Measurements from ENCODE around the gene STAG2.

Gene STAG2

DNA sequence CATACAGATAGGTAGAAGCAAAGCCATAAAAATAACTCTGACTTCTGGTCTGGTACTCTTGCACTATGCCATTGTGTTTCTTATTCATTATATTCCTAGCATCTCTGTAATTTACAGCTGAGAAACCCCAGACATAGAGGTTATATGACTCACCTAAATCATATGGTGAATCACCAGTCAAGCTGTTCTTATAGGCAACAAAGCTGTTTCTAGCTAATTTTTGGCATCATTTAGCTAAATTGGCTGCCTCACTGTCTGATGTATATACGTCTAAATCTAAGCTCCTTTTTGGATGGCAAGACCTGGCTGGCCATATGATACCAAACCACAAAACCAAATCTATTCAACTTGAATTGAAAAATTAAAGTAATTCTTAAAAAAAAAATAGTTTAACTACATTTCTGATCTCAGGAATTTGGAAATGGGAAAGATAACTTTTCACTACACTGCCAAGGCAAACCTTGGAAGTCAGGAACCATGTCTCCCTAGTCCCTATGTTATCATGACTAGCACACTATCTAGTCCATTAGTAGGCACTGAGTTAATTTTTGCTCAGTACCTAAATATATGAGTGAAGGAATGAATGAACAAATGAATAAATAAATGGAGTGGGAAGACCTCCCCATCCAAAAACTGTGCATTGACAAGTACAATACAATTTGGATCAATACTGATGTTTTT lies 41.3 kb upstream of the STAG2 start:
- H3K9ac ChIP-seq (ENCODE audit: low read length), result no peak overlapping the region
- no peaks in the 10 kb centered on the region for H3K4me1 ChIP-seq (ENCODE audit: low read length)
- H3K27me3 ChIP-seq (replicated peaks; ENCODE audit: insufficient read depth, low read length), result no peaks in the 10 kb centered on the region
- H3F3A ChIP-seq (ENCODE audit: insufficient read depth, low read length), result no peaks in the 10 kb centered on the region
- H3K27ac ChIP-seq (ENCODE audit: low read length), result no peak overlapping the region
- no peak for DNase-seq
- no peak overlapping the region for H3K4me3 ChIP-seq (ENCODE audit: low read length)
- no peaks in the 10 kb centered on the region for H3K79me2 ChIP-seq (ENCODE audit: low read length)
- TF ChIP-seq, protein P1, sequence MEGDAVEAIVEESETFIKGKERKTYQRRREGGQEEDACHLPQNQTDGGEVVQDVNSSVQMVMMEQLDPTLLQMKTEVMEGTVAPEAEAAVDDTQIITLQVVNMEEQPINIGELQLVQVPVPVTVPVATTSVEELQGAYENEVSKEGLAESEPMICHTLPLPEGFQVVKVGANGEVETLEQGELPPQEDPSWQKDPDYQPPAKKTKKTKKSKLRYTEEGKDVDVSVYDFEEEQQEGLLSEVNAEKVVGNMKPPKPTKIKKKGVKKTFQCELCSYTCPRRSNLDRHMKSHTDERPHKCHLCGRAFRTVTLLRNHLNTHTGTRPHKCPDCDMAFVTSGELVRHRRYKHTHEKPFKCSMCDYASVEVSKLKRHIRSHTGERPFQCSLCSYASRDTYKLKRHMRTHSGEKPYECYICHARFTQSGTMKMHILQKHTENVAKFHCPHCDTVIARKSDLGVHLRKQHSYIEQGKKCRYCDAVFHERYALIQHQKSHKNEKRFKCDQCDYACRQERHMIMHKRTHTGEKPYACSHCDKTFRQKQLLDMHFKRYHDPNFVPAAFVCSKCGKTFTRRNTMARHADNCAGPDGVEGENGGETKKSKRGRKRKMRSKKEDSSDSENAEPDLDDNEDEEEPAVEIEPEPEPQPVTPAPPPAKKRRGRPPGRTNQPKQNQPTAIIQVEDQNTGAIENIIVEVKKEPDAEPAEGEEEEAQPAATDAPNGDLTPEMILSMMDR (IDR thresholded peaks at IDR 0.05; ENCODE audit: low read length), result no peak
- TF ChIP-seq EZH2phosphoT487 (IDR thresholded peaks at IDR 0.05; ENCODE audit: low read length) (no peak), EZH2 (optimal IDR thresholded peaks at IDR 0.05; ENCODE audit: low read depth, low read length) (no peak)
- H3K4me2 ChIP-seq (ENCODE audit: low read depth, low read length), result no peak overlapping the region
- no peaks in the 10 kb centered on the region for H3K36me3 ChIP-seq (replicated peaks; ENCODE audit: insufficient read depth, low read length)
- no peaks in the 10 kb centered on the region for H4K20me1 ChIP-seq (ENCODE audit: insufficient read depth, low read length)
- H3K9me2 ChIP-seq (replicated peaks; ENCODE audit: insufficient read depth, low read length), result no peaks in the 10 kb centered on the region
- no peaks in the 10 kb centered on the region for H3K9me3 ChIP-seq (replicated peaks; ENCODE audit: insufficient read depth, low read length)
- no peak overlapping the region for H2AFZ ChIP-seq (ENCODE audit: low read length)

DNA sequence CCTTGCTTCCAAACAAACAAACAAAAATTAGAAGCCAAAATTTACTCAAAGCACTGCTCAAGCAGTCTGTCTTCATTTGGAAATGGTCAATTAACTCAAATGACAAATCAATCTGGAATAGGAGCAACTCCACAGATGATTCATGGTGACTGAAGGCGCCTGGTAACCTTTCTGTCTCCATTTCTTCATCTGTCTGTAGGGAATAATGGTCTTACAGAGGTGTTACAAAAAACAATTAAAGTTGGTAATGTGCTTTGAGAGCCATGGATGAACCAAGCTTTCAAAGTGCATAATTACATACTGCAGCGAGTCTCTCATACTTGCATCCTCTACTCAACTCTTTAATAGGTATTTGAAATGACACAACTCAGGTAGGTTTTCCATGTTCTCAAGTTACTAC lies 38.3 kb upstream of the STAG2 start:
- H3K27me3 ChIP-seq (replicated peaks; ENCODE audit: insufficient read depth, low read length), result no peaks in the 10 kb centered on the region
- H3K79me2 ChIP-seq (ENCODE audit: low read length), result no peaks in the 10 kb centered on the region
- H3K27ac ChIP-seq (ENCODE audit: low read length), result no peak overlapping the region
- TF ChIP-seq EZH2phosphoT487 (IDR thresholded peaks at IDR 0.05; ENCODE audit: low read length), result no peak
- TF ChIP-seq EZH2 (optimal IDR thresholded peaks at IDR 0.05; ENCODE audit: low read depth, low read length), result no peak
- TF ChIP-seq, protein P1 (IDR thresholded peaks at IDR 0.05; ENCODE audit: low read length), result no peak
- no peak overlapping the region for H2AFZ ChIP-seq (ENCODE audit: low read length)
- H3K4me3 ChIP-seq (ENCODE audit: low read length), result no peak overlapping the region
- DNase-seq, result no peak
- no peaks in the 10 kb centered on the region for H3F3A ChIP-seq (ENCODE audit: insufficient read depth, low read length)
- H4K20me1 ChIP-seq (ENCODE audit: insufficient read depth, low read length), result no peaks in the 10 kb centered on the region
- no peaks in the 10 kb centered on the region for H3K36me3 ChIP-seq (replicated peaks; ENCODE audit: insufficient read depth, low read length)
- no peaks in the 10 kb centered on the region for H3K9me3 ChIP-seq (replicated peaks; ENCODE audit: insufficient read depth, low read length)
- H3K9ac ChIP-seq (ENCODE audit: low read length), result no peak overlapping the region
- H3K4me2 ChIP-seq (ENCODE audit: low read depth, low read length), result no peak overlapping the region
- no peaks in the 10 kb centered on the region for H3K9me2 ChIP-seq (replicated peaks; ENCODE audit: insufficient read depth, low read length)
- no peaks in the 10 kb centered on the region for H3K4me1 ChIP-seq (ENCODE audit: low read length)

DNA sequence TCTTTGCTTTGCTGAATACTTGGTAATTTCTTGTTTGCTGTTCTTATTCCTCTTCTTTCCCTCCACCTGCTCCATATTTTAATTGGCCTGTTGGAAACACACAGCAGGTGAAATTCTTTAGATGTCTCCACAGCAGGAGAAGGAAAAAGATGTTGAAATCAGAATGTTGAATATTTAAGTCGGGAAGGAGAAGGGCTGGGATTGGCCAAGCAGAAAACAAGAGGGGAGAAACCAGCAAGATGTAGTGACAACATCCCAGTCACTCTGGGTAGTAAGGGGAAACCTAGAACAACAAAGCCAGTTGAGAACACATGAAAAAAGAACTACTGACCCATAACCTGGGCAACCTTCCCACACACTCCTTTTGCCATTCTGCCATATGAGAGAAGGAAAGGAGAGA lies 37.3 kb upstream of the STAG2 start:
- Histone ChIP-seq H3K79me2 (ENCODE audit: low read length) (no peaks in the 10 kb centered on the region), H3K36me3 (replicated peaks; ENCODE audit: insufficient read depth, low read length) (no peaks in the 10 kb centered on the region), H4K20me1 (ENCODE audit: insufficient read depth, low read length) (no peaks in the 10 kb centered on the region), H3K9ac (ENCODE audit: low read length) (no peak overlapping the region), H3K27me3 (replicated peaks; ENCODE audit: insufficient read depth, low read length) (no peaks in the 10 kb centered on the region), H3K27ac (ENCODE audit: low read length) (no peak overlapping the region), H3K9me3 (replicated peaks; ENCODE audit: insufficient read depth, low read length) (no peaks in the 10 kb centered on the region), H3K4me3 (ENCODE audit: low read length) (no peak overlapping the region), H2AFZ (ENCODE audit: low read length) (no peak overlapping the region), H3K4me1 (ENCODE audit: low read length) (no peaks in the 10 kb centered on the region), H3F3A (ENCODE audit: insufficient read depth, low read length) (no peaks in the 10 kb centered on the region), H3K9me2 (replicated peaks; ENCODE audit: insufficient read depth, low read length) (no peaks in the 10 kb centered on the region), H3K4me2 (ENCODE audit: low read depth, low read length) (no peak overlapping the region)
- DNase-seq, result no peak
- TF ChIP-seq EZH2 (optimal IDR thresholded peaks at IDR 0.05; ENCODE audit: low read depth, low read length) (no peak), EZH2phosphoT487 (IDR thresholded peaks at IDR 0.05; ENCODE audit: low read length) (no peak)
- TF ChIP-seq, protein P1 (IDR thresholded peaks at IDR 0.05; ENCODE audit: low read length), result no peak
